ENCODE results near the gene ALPL. TPM values are rescaled to one million over a fixed set of nuclear protein-coding genes. Genes with fewer than 3 reads are reported as not detected.
A peak's percentile ranks its signal among the peaks of the same experiment; 100 is the strongest.

ALPL gene
- total and polyA plus RNA-seq, 10 of the 15 experiments (the other 5 are each of a cell fraction or from before 2014, with no cell fraction given): 0.07 to 0.59 (median 0.31) TPM; not detected in 2

DNA sequence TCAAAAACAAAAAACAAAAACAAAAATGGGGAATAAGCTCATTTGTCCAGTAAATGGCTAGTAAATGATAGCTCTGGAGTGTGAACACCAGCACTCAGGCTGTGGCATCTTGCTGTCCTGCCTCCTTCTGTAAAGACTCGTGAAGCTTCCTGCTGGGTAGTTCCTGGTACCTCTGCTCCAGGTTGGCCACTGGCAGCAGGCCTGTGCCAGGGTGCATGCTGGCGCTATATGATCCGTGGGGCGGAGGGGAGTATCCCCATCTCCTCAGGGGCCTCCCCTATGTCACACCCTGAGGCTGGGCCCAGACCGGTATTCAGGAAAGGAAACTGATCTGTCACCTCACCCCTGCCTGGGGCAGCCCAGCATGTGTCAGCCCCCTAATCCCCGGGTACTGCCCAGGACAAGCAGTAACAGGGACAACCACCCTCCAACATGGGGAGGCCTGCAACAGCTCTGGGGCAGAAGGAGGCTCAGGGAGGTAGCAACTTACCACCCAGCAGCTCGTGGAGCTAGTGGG is 14.1 kb downstream of the ALPL start:
- ChIA-PET SMC1A (ENCODE audit: uncharacterized antibody, unreplicated experiment) (interaction anchor here (0.6 to 18.9 kb wide), 4 partner anchors 9 to 501 kb away, joined by 3 to 326 read pairs (median 4); partner anchors contain the start of gene ALPL), POLR2A (interaction anchor here (0.6 to 0.7 kb wide), 2 partner anchors 9 to 236 kb away, joined by 3 to 5 read pairs; no protein-coding TSS in a partner anchor), RAD21 (ENCODE audit: unreplicated experiment) (interaction anchor here (0.7 to 1.3 kb wide), 2 partner anchors 12 to 102 kb away, joined by 4 read pairs; no protein-coding TSS in a partner anchor), CTCF (interaction anchor here (0.6 to 19.0 kb wide), 5 partner anchors 9 to 33 kb away, joined by 3 to 327 read pairs (median 5); partner anchors contain the start of gene ALPL)
- FAIRE-seq (no peak), ATAC-seq (peak; percentile 63), DNase-seq (ENCODE audit: low read depth, low spot score) (no peak)
- no peak overlapping the region for H3K4me2 ChIP-seq (ENCODE audit: control insufficient read depth, insufficient read depth)
- H3K27me3 ChIP-seq (replicated peaks in 1 of 2; ENCODE audit: control insufficient read depth in 2 of 2, insufficient read depth in 2 of 2, low read length in 1 of 2): no peaks in the 10 kb centered on the region; a peak in 1 of 4 replicates
- 29% methylated on average over 7 of the region's 7 CpGs for WGBS (ENCODE audit: insufficient coverage, insufficient replicate concordance, low lambda C conversion rate, missing lambda C conversion rate)
- H3K4me3 ChIP-seq: no peak overlapping the region
- no peaks in the 10 kb centered on the region for H3K9me3 ChIP-seq (replicated peaks; ENCODE audit: control insufficient read depth, insufficient read depth, low read length)
- BruUV-seq (replicated peaks): no TSS peak
- no peaks in the 10 kb centered on the region for H3K79me2 ChIP-seq (ENCODE audit: control insufficient read depth, insufficient read depth, low read length)
- H3K36me3 ChIP-seq (ENCODE audit: control insufficient read depth in 2 of 2, insufficient read depth in 2 of 2, low read length in 1 of 2): no peaks in the 10 kb centered on the region
- H2AFZ ChIP-seq (ENCODE audit: control insufficient read depth, low read depth, low read length): no peak overlapping the region
- no peak overlapping the region for H3K9ac ChIP-seq (ENCODE audit: control insufficient read depth, insufficient read depth, low read length)
- H3K27ac ChIP-seq (ENCODE audit: control insufficient read depth, insufficient read depth): no peak overlapping the region
- H3K4me1 ChIP-seq (ENCODE audit: control insufficient read depth, insufficient read depth, low read length): peaks cover 7% of the 10 kb centered on the region
- TF ChIP-seq IKZF1 (conservative IDR thresholded peaks at IDR 0.05) (peak; percentile 45), MXI1 (IDR thresholded peaks at IDR 0.05; ENCODE audit: low read depth, low read length) (no peak), CBFB (IDR thresholded peaks at IDR 0.05; ENCODE audit: low read depth) (no peak), BHLHE40 (IDR thresholded peaks at IDR 0.05; ENCODE audit: borderline replicate concordance in 1 of 2, low read depth in 2 of 2, low read length in 1 of 2) (peak in 1 of 2 experiments; percentile 12; a peak in 1 of 4 replicates), BRCA1 (IDR thresholded peaks at IDR 0.05; ENCODE audit: low read depth, low read length) (no peak)
- TF ChIP-seq, protein P1, sequence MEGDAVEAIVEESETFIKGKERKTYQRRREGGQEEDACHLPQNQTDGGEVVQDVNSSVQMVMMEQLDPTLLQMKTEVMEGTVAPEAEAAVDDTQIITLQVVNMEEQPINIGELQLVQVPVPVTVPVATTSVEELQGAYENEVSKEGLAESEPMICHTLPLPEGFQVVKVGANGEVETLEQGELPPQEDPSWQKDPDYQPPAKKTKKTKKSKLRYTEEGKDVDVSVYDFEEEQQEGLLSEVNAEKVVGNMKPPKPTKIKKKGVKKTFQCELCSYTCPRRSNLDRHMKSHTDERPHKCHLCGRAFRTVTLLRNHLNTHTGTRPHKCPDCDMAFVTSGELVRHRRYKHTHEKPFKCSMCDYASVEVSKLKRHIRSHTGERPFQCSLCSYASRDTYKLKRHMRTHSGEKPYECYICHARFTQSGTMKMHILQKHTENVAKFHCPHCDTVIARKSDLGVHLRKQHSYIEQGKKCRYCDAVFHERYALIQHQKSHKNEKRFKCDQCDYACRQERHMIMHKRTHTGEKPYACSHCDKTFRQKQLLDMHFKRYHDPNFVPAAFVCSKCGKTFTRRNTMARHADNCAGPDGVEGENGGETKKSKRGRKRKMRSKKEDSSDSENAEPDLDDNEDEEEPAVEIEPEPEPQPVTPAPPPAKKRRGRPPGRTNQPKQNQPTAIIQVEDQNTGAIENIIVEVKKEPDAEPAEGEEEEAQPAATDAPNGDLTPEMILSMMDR (IDR thresholded peaks at IDR 0.05 in 2 of 3, conservative IDR thresholded peaks at IDR 0.05 in 1 of 3; ENCODE audit: control insufficient read depth in 2 of 3, extremely low read depth in 1 of 3, insufficient read depth in 1 of 3, low read depth in 3 of 3, low read length in 3 of 3): no peak
- in situ Hi-C loops (cut with MboI) (no loop called here), intact Hi-C loops (cut with micrococcal nuclease; ENCODE audit: unreplicated experiment) (no loop called here)
- H4K20me1 ChIP-seq (ENCODE audit: control insufficient read depth, insufficient read depth): no peaks in the 10 kb centered on the region

All from GM12878 (cell line).